Aorta (tissue), 5 donors: ENCODE measurements around the gene AKR1E2. TPM values are rescaled to one million over a fixed set of nuclear protein-coding genes. Genes with fewer than 3 reads are reported as not detected.

ENCODE experiments used
- ATAC-seq: fragments of 200-7000 bp; cut with Tn5 transposase; one replicate; pipeline ENCODE4 v1.9.1; 2022; ENCODE audit warnings: moderate library complexity; ENCODE audit not compliant: low FRiP score
- DNase-seq, 2 donors: peaks; one replicate each; pipeline ENCODE4 v3.0.0-alpha.2; 2020
- H3K27ac ChIP-seq, 2 donors: one replicate each; pipeline ENCODE4 v1.5.1; 2013; ENCODE audit warnings: low read length in 2 of 2, mild to moderate bottlenecking in 2 of 2, moderate library complexity in 2 of 2, control low read depth in 1 of 2, inconsistent platforms in 1 of 2, low read depth in 1 of 2
- H3K27me3 ChIP-seq, 2 donors: one replicate each; pipeline ENCODE4 v1.6.1; 2013; ENCODE audit warnings: control low read depth in 1 of 2, low read length in 1 of 2, mild to moderate bottlenecking in 1 of 2, moderate library complexity in 1 of 2; ENCODE audit not compliant: insufficient read depth in 2 of 2, control insufficient read depth in 1 of 2
- H3K36me3 ChIP-seq, 2 donors: one replicate each; pipeline ENCODE4 v1.6.1; 2013; ENCODE audit warnings: control low read depth in 1 of 2, low read length in 1 of 2, mild to moderate bottlenecking in 1 of 2; ENCODE audit not compliant: insufficient read depth in 2 of 2, control insufficient read depth in 1 of 2
- H3K4me1 ChIP-seq, 2 donors: one replicate each; pipeline ENCODE4 v1.6.1; 2013; ENCODE audit warnings: low read length in 2 of 2, control low read depth in 1 of 2, mild to moderate bottlenecking in 1 of 2, moderate library complexity in 1 of 2; ENCODE audit not compliant: insufficient read depth in 2 of 2, control insufficient read depth in 1 of 2
- H3K4me3 ChIP-seq, 2 donors: one replicate each; pipeline ENCODE4 v1.5.1; 2013; ENCODE audit warnings: low read length in 2 of 2, control low read depth in 1 of 2, mild to moderate bottlenecking in 1 of 2
- H3K9me3 ChIP-seq: one replicate; pipeline ENCODE4 v1.6.1; 2013; ENCODE audit warnings: mild to moderate bottlenecking, low read length; ENCODE audit not compliant: control insufficient read depth
- whole genome bisulfite sequencing, 2 donors: extraction: QIAGEN DNeasy Blood & Tissue Kit; methylation state at CpG; one replicate each; pipeline ENCODE4 v1.1.7; 2013; 5-methylcytosine and 5-hydroxymethylcytosine counted together
- intact Hi-C, 2 donors: fragments of 100-400 bp; cut with DNase I; formaldehyde crosslinking; loops; one replicate each; pipeline versions ENCODE4 v1.14.2 to v1.15.0; 2022
- long read RNA-seq, 2 donors: library from polyadenylated mRNA; unstranded; transcript quantifications; one replicate each; pipeline ENCODE4 v2.0.0, GENCODE V29; 2020 to 2021
- polyA plus RNA-seq, 2 donors: library from polyadenylated mRNA; stranded (reverse); fragments of 200-250 nt; gene quantifications; one replicate each; pipeline ENCODE4 v1.2.3, GENCODE V29; 2013
- total RNA-seq, 2 donors: library from RNA; stranded (reverse); fragmentation: NEBNext Ultra II Directional; extraction: Animal tissue kit (Norgen Biotek cat#: 25700); gene quantifications; one replicate each; pipeline ENCODE4 v1.2.1, GENCODE V29; 2021
- donor health status: healthy with polysubstance abuse.
- donor health status: Bipolar disorder and iron deficiency.
- donor health status: DM: no; HTN: no; CAD: no.
- donor health status: DM: no; HTN: no; CAD: no.
- donor health status: DM: yes; HTN: yes; CAD: no.

AKR1E2 gene
- total RNA-seq, result 10 to 100 TPM; 11.0 to 20.8 TPM
- polyA plus RNA-seq, result 1 to 10 TPM; 4.9 to 5.0 TPM
- long read RNA-seq, donor 1, partial matches to known transcripts, result 1 of 3 reads
- long read RNA-seq, donor 1, other reads (novel, unspliced or antisense), result 2 of 3 reads
- long read RNA-seq, donor 2, partial matches to known transcripts, result 1 of 8 reads
- long read RNA-seq, donor 2, other reads (novel, unspliced or antisense), result 5 of 8 reads

- Histone ChIP-seq H3K4me1 (no peaks in the 10 kb centered on the region), H3K9me3 (no peaks in the 10 kb centered on the region), H3K27me3 (no peaks in the 10 kb centered on the region), H3K36me3 (no peaks in the 10 kb centered on the region), H3K27ac (peak within 1 kb of the TSS; percentile 63 to 76), H3K4me3 (peak within 1 kb of the TSS; percentile 34 to 44)
- WGBS, 2 donors, result 10 to 13% methylated on average over 64 to 87 of the region's 87 CpGs
- intact Hi-C loops, result loop anchor here in 1 of 2 donors (5.0 kb wide), 1 partner anchor 556 kb away; no protein-coding TSS in a partner anchor
- peak; percentile 96 for DNase-seq
- peak; percentile 94 for ATAC-seq
Measured at GRCh38 chr10:4825868-4826791, at the start of gene AKR1E2. Gene AKR1E2 (plus strand): TSS chr10:4826207. CDS start chr10:4826325, 118 bp downstream.

GRCh38 chr10:4776234-4776638 lies 49.8 kb upstream of the AKR1E2 start:
- H3K4me1 ChIP-seq, result peaks cover 3% of the 10 kb centered on the region in 2 donors
- H3K27ac ChIP-seq, result no peak overlapping the region
- H3K27me3 ChIP-seq, result no peaks in the 10 kb centered on the region
- DNase-seq (no peak), ATAC-seq (no peak)
- WGBS, 2 donors, result 93 to 96% methylated on average over 2 of the region's 2 CpGs
- intact Hi-C loops, result no loop called here
- H3K4me3 ChIP-seq, result no peak overlapping the region
- no peaks in the 10 kb centered on the region for H3K9me3 ChIP-seq
- no peaks in the 10 kb centered on the region for H3K36me3 ChIP-seq

GRCh38 chr10:4778761-4779160 lies 47.2 kb upstream of the AKR1E2 start:
- intact Hi-C loops, result no loop called here
- no peak overlapping the region for H3K27ac ChIP-seq
- H3K9me3 ChIP-seq, result no peaks in the 10 kb centered on the region
- no peak overlapping the region for H3K4me3 ChIP-seq
- ATAC-seq, result no peak
- no peaks in the 10 kb centered on the region for H3K4me1 ChIP-seq
- DNase-seq, result no peak
- no peaks in the 10 kb centered on the region for H3K36me3 ChIP-seq
- H3K27me3 ChIP-seq, result no peaks in the 10 kb centered on the region

GRCh38 chr10:4780091-4780490 lies 45.9 kb upstream of the AKR1E2 start:
- Histone ChIP-seq H3K27me3 (no peaks in the 10 kb centered on the region), H3K4me1 (no peaks in the 10 kb centered on the region), H3K4me3 (no peak overlapping the region), H3K36me3 (no peaks in the 10 kb centered on the region), H3K27ac (no peak overlapping the region), H3K9me3 (no peaks in the 10 kb centered on the region)
- no peak for ATAC-seq
- no peak for DNase-seq
- WGBS, 2 donors, result 80 to 84% methylated on average over 2 of the region's 2 CpGs
- intact Hi-C loops, result no loop called here

GRCh38 chr10:4780782-4781181 lies 45.2 kb upstream of the AKR1E2 start:
- H3K27ac ChIP-seq, result no peak overlapping the region
- 78 to 82% methylated on average over 6 of the region's 6 CpGs for WGBS, 2 donors
- no peak for DNase-seq
- no peaks in the 10 kb centered on the region for H3K9me3 ChIP-seq
- no peak for ATAC-seq
- H3K36me3 ChIP-seq, result no peaks in the 10 kb centered on the region
- no peaks in the 10 kb centered on the region for H3K27me3 ChIP-seq
- H3K4me1 ChIP-seq, result no peaks in the 10 kb centered on the region
- intact Hi-C loops, result no loop called here
- H3K4me3 ChIP-seq, result no peak overlapping the region

GRCh38 chr10:4781955-4782354 lies 44.1 kb upstream of the AKR1E2 start:
- H3K4me1 ChIP-seq, result no peaks in the 10 kb centered on the region
- H3K27me3 ChIP-seq, result no peaks in the 10 kb centered on the region
- ATAC-seq (no peak), DNase-seq (no peak)
- H3K36me3 ChIP-seq, result no peaks in the 10 kb centered on the region
- H3K27ac ChIP-seq, result no peak overlapping the region
- 65 to 88% methylated on average over 3 of the region's 3 CpGs for WGBS, 2 donors
- H3K4me3 ChIP-seq, result no peak overlapping the region
- H3K9me3 ChIP-seq, result no peaks in the 10 kb centered on the region
- intact Hi-C loops, result no loop called here

GRCh38 chr10:4784667-4785333 lies 41.2 kb upstream of the AKR1E2 start:
- Histone ChIP-seq H3K4me1 (no peaks in the 10 kb centered on the region), H3K36me3 (no peaks in the 10 kb centered on the region), H3K27me3 (no peaks in the 10 kb centered on the region), H3K9me3 (no peaks in the 10 kb centered on the region), H3K27ac (no peak overlapping the region), H3K4me3 (no peak overlapping the region)
- WGBS, 2 donors, result 33 to 44% methylated on average over 8 of the region's 8 CpGs
- intact Hi-C loops, result no loop called here
- no peak for DNase-seq
- no peak for ATAC-seq

GRCh38 chr10:4786043-4786839 lies 39.8 kb upstream of the AKR1E2 start:
- Histone ChIP-seq H3K4me3 (no peak overlapping the region), H3K27ac (no peak overlapping the region), H3K36me3 (no peaks in the 10 kb centered on the region), H3K4me1 (no peaks in the 10 kb centered on the region), H3K27me3 (no peaks in the 10 kb centered on the region), H3K9me3 (no peaks in the 10 kb centered on the region)
- 72 to 84% methylated on average over 12 of the region's 12 CpGs for WGBS, 2 donors
- intact Hi-C loops, result no loop called here
- ATAC-seq, result no peak
- no peak for DNase-seq
